Body of pancreas (tissue), 4 donors: Measurements from ENCODE around the gene USP13.

Experiments
- POLR2A ChIP-seq, 3 donors: fragments of 450-650 bp; IDR thresholded peaks; one replicate each; pipeline ENCODE4 v1.6.1; 2016; ENCODE audit warnings: antibody characterized with exemption in 3 of 3, mild to moderate bottlenecking in 2 of 3
- TF ChIP-seq, protein P1 (sequence below), 7 experiments: fragments of 450-650 bp in 4 of 7; fragments of 200-600 bp in 3 of 7; sonication (generic) in 3 of 7; IDR thresholded peaks; one replicate each; pipeline ENCODE4 v1.5.1; 2016 to 2019; ENCODE audit warnings: antibody characterized with exemption in 7 of 7

DNA sequence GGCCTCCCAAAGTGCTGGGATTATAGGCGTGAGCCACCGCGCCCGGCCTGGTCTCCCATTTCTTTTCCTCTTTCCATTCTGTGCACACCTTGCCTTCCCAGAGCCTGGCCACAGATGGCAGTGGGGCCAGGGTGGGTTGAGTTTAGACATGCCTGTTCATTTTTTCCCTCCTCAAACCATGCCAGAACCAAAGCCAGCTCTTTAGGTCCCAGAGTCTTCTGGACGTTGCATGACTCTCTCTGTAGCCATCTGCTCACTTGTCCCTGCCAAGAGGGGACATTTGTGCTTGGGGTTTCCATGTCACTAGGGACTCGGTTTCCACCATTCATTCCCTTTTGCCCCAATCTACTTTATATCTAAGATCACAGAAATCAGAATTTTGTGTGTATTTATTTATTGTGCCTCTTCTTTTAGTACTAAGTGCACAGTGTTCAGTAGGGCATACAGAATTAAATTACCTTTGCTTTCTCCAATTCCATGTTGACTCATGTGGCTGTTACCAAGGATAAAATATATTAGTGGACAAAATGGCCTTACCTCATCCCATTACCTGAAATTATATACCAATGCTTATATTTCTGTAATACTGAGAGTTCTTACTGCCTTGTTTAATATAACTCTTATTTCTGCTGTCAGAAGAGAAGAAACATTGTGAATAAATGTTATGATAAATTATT, 49.6 kb downstream of the USP13 start:
- TF ChIP-seq, protein P1, sequence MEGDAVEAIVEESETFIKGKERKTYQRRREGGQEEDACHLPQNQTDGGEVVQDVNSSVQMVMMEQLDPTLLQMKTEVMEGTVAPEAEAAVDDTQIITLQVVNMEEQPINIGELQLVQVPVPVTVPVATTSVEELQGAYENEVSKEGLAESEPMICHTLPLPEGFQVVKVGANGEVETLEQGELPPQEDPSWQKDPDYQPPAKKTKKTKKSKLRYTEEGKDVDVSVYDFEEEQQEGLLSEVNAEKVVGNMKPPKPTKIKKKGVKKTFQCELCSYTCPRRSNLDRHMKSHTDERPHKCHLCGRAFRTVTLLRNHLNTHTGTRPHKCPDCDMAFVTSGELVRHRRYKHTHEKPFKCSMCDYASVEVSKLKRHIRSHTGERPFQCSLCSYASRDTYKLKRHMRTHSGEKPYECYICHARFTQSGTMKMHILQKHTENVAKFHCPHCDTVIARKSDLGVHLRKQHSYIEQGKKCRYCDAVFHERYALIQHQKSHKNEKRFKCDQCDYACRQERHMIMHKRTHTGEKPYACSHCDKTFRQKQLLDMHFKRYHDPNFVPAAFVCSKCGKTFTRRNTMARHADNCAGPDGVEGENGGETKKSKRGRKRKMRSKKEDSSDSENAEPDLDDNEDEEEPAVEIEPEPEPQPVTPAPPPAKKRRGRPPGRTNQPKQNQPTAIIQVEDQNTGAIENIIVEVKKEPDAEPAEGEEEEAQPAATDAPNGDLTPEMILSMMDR (IDR thresholded peaks at IDR 0.05), result no peak
- TF ChIP-seq POLR2A (IDR thresholded peaks at IDR 0.05), result no peak
